HFF-Myc (cell line): ENCODE results near the gene IDH3G.

Source experiments
- DNase-seq: peaks from one replicate; pipeline ENCODE4 v3.0.0-alpha.2; 2011; ENCODE audit warnings: low read depth; ENCODE audit errors: extremely low read depth
- H3K4me3 ChIP-seq: replicated peaks from 2 replicates; pipeline ENCODE4 v1.5.1; 2011; ENCODE audit warnings: low read depth, mild to moderate bottlenecking, control low read depth, low read length
- CTCF ChIP-seq: IDR thresholded peaks from 2 replicates; pipeline ENCODE4 v1.5.1; 2012; ENCODE audit warnings: mild to moderate bottlenecking, low read depth, low read length, control low read depth; ENCODE audit errors: missing control alignments

Gene IDH3G

GRCh38 chrX:153792368-153792767 lies 1.8 kb downstream of the IDH3G start:
- TF ChIP-seq CTCF: no peak
- no peak overlapping the region; the same call in 1 of the 2 replicates for H3K4me3 ChIP-seq
- no peak for DNase-seq

- no peak for DNase-seq
- no peak for TF ChIP-seq CTCF
These were observed 2.9 kb downstream of the IDH3G start for GRCh38 chrX:153791104-153791852.

GRCh38 chrX:153789654-153790053 lies 4.5 kb downstream of the IDH3G start:
- TF ChIP-seq CTCF: no peak
- H3K4me3 ChIP-seq: no peak overlapping the region
- no peak for DNase-seq

More at GRCh38 chrX:153791104-153791852, 2.9 kb downstream of the IDH3G start:
- no peak overlapping the region for H3K4me3 ChIP-seq

GRCh38 chrX:153786669-153787068 lies 7.5 kb downstream of the IDH3G start:
- no peak overlapping the region for H3K4me3 ChIP-seq
- TF ChIP-seq CTCF: no peak
- DNase-seq: no peak

- H3K4me3 ChIP-seq: no peak overlapping the region
- TF ChIP-seq CTCF: no peak
These were observed 9.7 kb downstream of the IDH3G start for GRCh38 chrX:153784325-153784967.

GRCh38 chrX:153783378-153784013 lies 10.7 kb downstream of the IDH3G start:
- no peak overlapping the region for H3K4me3 ChIP-seq
- no peak for TF ChIP-seq CTCF
- no peak for DNase-seq

More at GRCh38 chrX:153784325-153784967, 9.7 kb downstream of the IDH3G start:
- no peak for DNase-seq
